Astrocyte (in vitro differentiated cells and primary cell): ENCODE data around the gene PPM1E. TPM values are rescaled to one million over a fixed set of nuclear protein-coding genes. Genes with fewer than 3 reads are reported as not detected.
"Not testable (repeated sequence)": the region's sequence is repeated elsewhere in the genome, so short reads cannot be mapped to it uniquely, and the experiment has no call there.

Source experiments
- DNase-seq: peaks from one replicate; pipeline ENCODE4 v3.0.0-alpha.2; 2010; ENCODE audit warnings: low read depth
- FAIRE-seq: peaks from 2 replicates; lab custom pipeline; 2011; peaks lifted over from hg19 to GRCh38; lab: Jason Lieb, UNC
- H2AFZ ChIP-seq: 2 replicates; pipeline ENCODE4 v1.6.0; 2012; ENCODE audit warnings: low read depth, low read length, inconsistent platforms
- H3K27ac ChIP-seq: 2 replicates; pipeline ENCODE4 v1.5.1; 2011; ENCODE audit warnings: low read depth, low read length, inconsistent platforms
- H3K27me3 ChIP-seq: 2 replicates; pipeline ENCODE4 v1.6.0; 2011; ENCODE audit warnings: low read length, inconsistent platforms; ENCODE audit not compliant: insufficient read depth
- H3K36me3 ChIP-seq: 2 replicates; pipeline ENCODE4 v1.5.1; 2011; ENCODE audit warnings: low read length, inconsistent platforms; ENCODE audit not compliant: insufficient read depth
- H3K4me1 ChIP-seq: 2 replicates; pipeline ENCODE4 v1.5.1; 2011; ENCODE audit warnings: low read length, inconsistent platforms; ENCODE audit not compliant: insufficient read depth
- H3K4me2 ChIP-seq: 2 replicates; pipeline ENCODE4 v1.6.0; 2012; ENCODE audit warnings: low read length, inconsistent platforms
- H3K4me3 ChIP-seq: 2 replicates; pipeline ENCODE4 v1.5.1; 2011; ENCODE audit warnings: low read depth, mild to moderate bottlenecking, low read length, inconsistent platforms; ENCODE audit not compliant: insufficient read depth
- H3K79me2 ChIP-seq: 2 replicates; pipeline ENCODE4 v1.6.0; 2012; ENCODE audit warnings: mild to moderate bottlenecking, low read length, inconsistent platforms; ENCODE audit not compliant: insufficient read depth
- H3K9ac ChIP-seq: 2 replicates; pipeline ENCODE4 v1.6.0; 2012; ENCODE audit warnings: mild to moderate bottlenecking, low read length, inconsistent platforms
- H3K9me3 ChIP-seq: 2 replicates; pipeline ENCODE4 v1.5.1; 2012; ENCODE audit warnings: low read depth, mild to moderate bottlenecking, low read length, inconsistent platforms; ENCODE audit not compliant: insufficient read depth
- H4K20me1 ChIP-seq: 2 replicates; pipeline ENCODE4 v1.6.0; 2012; ENCODE audit warnings: low read length, inconsistent platforms; ENCODE audit not compliant: insufficient read depth
- H3K27ac Mint-ChIP-seq: one replicate; pipeline ENCODE4 v1.8.0; 2021; ENCODE audit warnings: mild to moderate bottlenecking, mixed read lengths; ENCODE audit not compliant: unreplicated experiment
- H3K27me3 Mint-ChIP-seq: one replicate; pipeline ENCODE4 v1.8.0; 2021; ENCODE audit warnings: low read depth, mixed read lengths; ENCODE audit not compliant: unreplicated experiment
- H3K36me3 Mint-ChIP-seq: one replicate; pipeline ENCODE4 v1.8.0; 2021; ENCODE audit warnings: low read depth, mixed read lengths; ENCODE audit not compliant: unreplicated experiment
- H3K4me1 Mint-ChIP-seq: one replicate; pipeline ENCODE4 v1.8.0; 2021; ENCODE audit warnings: low read depth, mixed read lengths; ENCODE audit not compliant: unreplicated experiment
- H3K4me3 Mint-ChIP-seq: one replicate; pipeline ENCODE4 v1.8.0; 2021; ENCODE audit warnings: mild to moderate bottlenecking, moderate library complexity, mixed read lengths; ENCODE audit not compliant: unreplicated experiment
- H3K9me3 Mint-ChIP-seq: one replicate; pipeline ENCODE4 v1.8.0; 2021; ENCODE audit warnings: mild to moderate bottlenecking, mixed read lengths; ENCODE audit not compliant: unreplicated experiment
- EZH2 ChIP-seq: IDR thresholded peaks from 2 replicates; pipeline ENCODE4 v1.6.1; 2012; ENCODE audit warnings: mild to moderate bottlenecking, low read length, inconsistent platforms; ENCODE audit not compliant: insufficient read depth
- total RNA-seq: library from RNA; stranded (reverse); gene quantifications from 2 replicates; pipeline ENCODE4 v1.2.1, GENCODE V29; 2021
- TF ChIP-seq, protein P1 (sequence below): IDR thresholded peaks from 2 replicates; pipeline ENCODE4 v1.5.1; 2011; ENCODE audit warnings: low read depth, mild to moderate bottlenecking, inconsistent platforms, low read length, moderate library complexity; ENCODE audit not compliant: insufficient read depth

PPM1E gene
- total RNA-seq, 1 donor from 2014 or later = 0.79 TPM

DNA sequence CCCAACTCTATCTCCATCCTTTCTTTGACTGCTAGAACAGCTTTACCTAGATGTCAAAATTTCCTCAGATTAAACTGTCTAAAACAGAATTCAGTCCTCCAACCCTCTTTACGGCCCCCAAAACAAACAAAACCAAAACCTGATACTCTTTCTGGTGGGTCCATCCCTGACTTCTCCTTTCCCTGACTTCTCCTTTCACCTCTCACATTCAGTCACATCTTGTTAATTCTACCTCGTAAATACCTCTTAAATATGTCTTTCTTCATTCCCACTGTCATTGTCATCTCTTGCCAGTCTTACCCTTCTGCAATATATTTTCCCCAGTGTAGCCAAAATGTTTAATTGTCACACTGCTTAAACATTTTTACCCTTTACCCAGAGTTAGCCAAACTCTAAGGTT is 4.6 kb downstream of the PPM1E start:
- H3K27me3 Mint-ChIP-seq = peaks cover 13% of the 10 kb centered on the region
- no peaks in the 10 kb centered on the region for H3K4me1 ChIP-seq
- no peak overlapping the region for H3K27ac ChIP-seq
- H3K9me3 Mint-ChIP-seq = no peaks in the 10 kb centered on the region
- no peak overlapping the region for H3K4me3 Mint-ChIP-seq
- no peak overlapping the region for H2AFZ ChIP-seq
- H3K36me3 Mint-ChIP-seq = no peaks in the 10 kb centered on the region
- peaks cover 21% of the 10 kb centered on the region for H3K27me3 ChIP-seq
- FAIRE-seq (no peak), DNase-seq (no peak)
- no peaks in the 10 kb centered on the region for H3K79me2 ChIP-seq
- no peak overlapping the region for H3K27ac Mint-ChIP-seq
- H3K4me2 ChIP-seq = no peak overlapping the region
- H3K36me3 ChIP-seq = no peaks in the 10 kb centered on the region
- no peak overlapping the region for H3K4me3 ChIP-seq
- H3K4me1 Mint-ChIP-seq = peaks cover 2% of the 10 kb centered on the region
- H3K9me3 ChIP-seq = no peaks in the 10 kb centered on the region
- H3K9ac ChIP-seq = no peak overlapping the region
- TF ChIP-seq, protein P1, sequence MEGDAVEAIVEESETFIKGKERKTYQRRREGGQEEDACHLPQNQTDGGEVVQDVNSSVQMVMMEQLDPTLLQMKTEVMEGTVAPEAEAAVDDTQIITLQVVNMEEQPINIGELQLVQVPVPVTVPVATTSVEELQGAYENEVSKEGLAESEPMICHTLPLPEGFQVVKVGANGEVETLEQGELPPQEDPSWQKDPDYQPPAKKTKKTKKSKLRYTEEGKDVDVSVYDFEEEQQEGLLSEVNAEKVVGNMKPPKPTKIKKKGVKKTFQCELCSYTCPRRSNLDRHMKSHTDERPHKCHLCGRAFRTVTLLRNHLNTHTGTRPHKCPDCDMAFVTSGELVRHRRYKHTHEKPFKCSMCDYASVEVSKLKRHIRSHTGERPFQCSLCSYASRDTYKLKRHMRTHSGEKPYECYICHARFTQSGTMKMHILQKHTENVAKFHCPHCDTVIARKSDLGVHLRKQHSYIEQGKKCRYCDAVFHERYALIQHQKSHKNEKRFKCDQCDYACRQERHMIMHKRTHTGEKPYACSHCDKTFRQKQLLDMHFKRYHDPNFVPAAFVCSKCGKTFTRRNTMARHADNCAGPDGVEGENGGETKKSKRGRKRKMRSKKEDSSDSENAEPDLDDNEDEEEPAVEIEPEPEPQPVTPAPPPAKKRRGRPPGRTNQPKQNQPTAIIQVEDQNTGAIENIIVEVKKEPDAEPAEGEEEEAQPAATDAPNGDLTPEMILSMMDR = no peak
- TF ChIP-seq EZH2 = no peak
- no peaks in the 10 kb centered on the region for H4K20me1 ChIP-seq

DNA sequence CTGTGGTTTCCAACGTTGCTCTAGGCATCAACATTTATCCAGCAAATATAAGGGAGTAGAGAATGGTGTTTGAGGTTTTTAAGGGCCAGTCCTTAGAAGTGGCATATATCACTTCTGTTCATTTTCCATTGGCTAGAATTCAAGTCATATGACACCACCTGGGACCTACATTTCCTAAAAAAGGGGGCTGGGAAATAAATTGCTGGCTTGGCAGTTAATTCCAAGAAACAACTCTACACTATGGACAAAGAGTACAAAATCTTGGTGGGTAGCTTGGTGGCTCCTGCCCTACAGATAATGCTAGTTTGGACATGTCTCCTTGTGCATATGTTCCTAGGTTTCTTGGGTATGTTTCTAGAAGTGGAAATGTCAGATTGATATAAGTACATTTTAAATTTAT is 7.6 kb downstream of the PPM1E start:
- Histone ChIP-seq H3K9me3 (no peaks in the 10 kb centered on the region), H2AFZ (no peak overlapping the region), H3K36me3 (no peaks in the 10 kb centered on the region), H3K4me1 (no peaks in the 10 kb centered on the region), H3K9ac (no peak overlapping the region), H4K20me1 (no peaks in the 10 kb centered on the region), H3K4me3 (no peak overlapping the region), H3K79me2 (no peaks in the 10 kb centered on the region), H3K4me2 (no peak overlapping the region), H3K27me3 (peaks cover 11% of the 10 kb centered on the region), H3K27ac (no peak overlapping the region)
- no peaks in the 10 kb centered on the region for H3K36me3 Mint-ChIP-seq
- no peak overlapping the region for H3K4me3 Mint-ChIP-seq
- DNase-seq (no peak), FAIRE-seq (no peak)
- no peaks in the 10 kb centered on the region for H3K9me3 Mint-ChIP-seq
- H3K4me1 Mint-ChIP-seq = no peaks in the 10 kb centered on the region
- peaks cover 4% of the 10 kb centered on the region for H3K27me3 Mint-ChIP-seq
- no peak overlapping the region for H3K27ac Mint-ChIP-seq
- TF ChIP-seq, protein P1 = no peak

DNA sequence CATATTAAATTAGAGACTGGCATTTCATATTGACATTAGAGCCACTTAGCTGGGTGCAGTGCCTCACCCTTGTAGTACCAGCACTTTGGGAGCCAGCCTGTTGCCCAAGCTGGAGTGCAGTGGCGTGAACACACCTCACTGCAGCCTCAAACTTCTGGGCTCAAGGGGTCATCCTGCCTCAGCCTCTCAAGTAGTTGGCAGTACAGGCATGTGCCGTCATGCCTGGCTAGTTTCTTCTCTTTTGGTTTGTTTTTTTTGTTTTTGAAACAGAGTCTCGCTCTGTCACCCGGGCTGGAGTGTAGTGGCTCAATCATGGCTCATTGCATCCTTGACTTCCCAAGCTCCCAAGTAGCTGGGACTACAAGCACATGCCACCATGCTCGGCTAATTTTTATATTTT is 8.7 kb downstream of the PPM1E start:
- H3K4me3 Mint-ChIP-seq = no peak overlapping the region
- H4K20me1 ChIP-seq = no peaks in the 10 kb centered on the region
- no peaks in the 10 kb centered on the region for H3K36me3 Mint-ChIP-seq
- no peak overlapping the region for H3K27ac ChIP-seq
- H3K4me2 ChIP-seq = no peak overlapping the region
- no peaks in the 10 kb centered on the region for H3K9me3 ChIP-seq
- no peak overlapping the region for H3K4me3 ChIP-seq
- H3K4me1 Mint-ChIP-seq = no peaks in the 10 kb centered on the region
- no peak for DNase-seq
- H3K9ac ChIP-seq = no peak overlapping the region
- FAIRE-seq = no peak
- peaks cover 11% of the 10 kb centered on the region for H3K27me3 ChIP-seq
- no peaks in the 10 kb centered on the region for H3K9me3 Mint-ChIP-seq
- no peak for TF ChIP-seq EZH2
- TF ChIP-seq, protein P1 = no peak
- H3K79me2 ChIP-seq = no peaks in the 10 kb centered on the region
- H3K4me1 ChIP-seq = no peaks in the 10 kb centered on the region
- H3K27me3 Mint-ChIP-seq = peaks cover 2% of the 10 kb centered on the region
- H3K36me3 ChIP-seq = no peaks in the 10 kb centered on the region
- H2AFZ ChIP-seq = no peak overlapping the region
- no peak overlapping the region for H3K27ac Mint-ChIP-seq

DNA sequence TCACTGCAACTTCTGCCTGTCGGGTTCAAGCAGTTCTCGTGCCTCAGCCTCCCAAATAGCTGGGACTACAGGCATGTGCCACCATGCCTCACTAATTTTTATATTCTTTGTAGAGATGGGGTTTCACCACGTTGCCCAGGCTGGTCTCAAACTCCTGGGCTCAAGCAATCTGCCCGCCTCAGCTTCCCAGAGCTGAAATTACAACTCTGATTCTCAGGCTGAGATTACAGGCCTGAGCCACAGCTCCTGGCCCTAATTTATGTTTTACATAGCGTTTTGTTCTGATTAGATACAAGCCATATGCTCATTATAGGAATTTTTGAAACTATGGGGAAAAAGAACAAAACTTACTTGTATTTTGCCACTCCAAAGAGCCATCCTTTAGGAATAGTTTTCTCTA is 22.8 kb downstream of the PPM1E start:
- DNase-seq, H3K36me3 ChIP-seq, H2AFZ ChIP-seq, H4K20me1 ChIP-seq, H3K27ac ChIP-seq, H3K4me1 Mint-ChIP-seq, H3K4me1 ChIP-seq, H3K27me3 ChIP-seq, H3K9ac ChIP-seq, H3K79me2 ChIP-seq, H3K36me3 Mint-ChIP-seq, H3K4me2 ChIP-seq, FAIRE-seq, H3K4me3 ChIP-seq, H3K9me3 Mint-ChIP-seq, H3K27me3 Mint-ChIP-seq, H3K4me3 Mint-ChIP-seq, H3K9me3 ChIP-seq, H3K27ac Mint-ChIP-seq: not testable (repeated sequence)
